GM15510 (cell line): ENCODE data around the gene LTO1.

Experiments
- POLR2A ChIP-seq: IDR thresholded peaks from 3 replicates; pipeline ENCODE4 v1.6.1; 2011; ENCODE audit warnings: borderline replicate concordance; ENCODE audit not compliant: insufficient read length; ENCODE audit errors: extremely low read depth

Gene LTO1

DNA sequence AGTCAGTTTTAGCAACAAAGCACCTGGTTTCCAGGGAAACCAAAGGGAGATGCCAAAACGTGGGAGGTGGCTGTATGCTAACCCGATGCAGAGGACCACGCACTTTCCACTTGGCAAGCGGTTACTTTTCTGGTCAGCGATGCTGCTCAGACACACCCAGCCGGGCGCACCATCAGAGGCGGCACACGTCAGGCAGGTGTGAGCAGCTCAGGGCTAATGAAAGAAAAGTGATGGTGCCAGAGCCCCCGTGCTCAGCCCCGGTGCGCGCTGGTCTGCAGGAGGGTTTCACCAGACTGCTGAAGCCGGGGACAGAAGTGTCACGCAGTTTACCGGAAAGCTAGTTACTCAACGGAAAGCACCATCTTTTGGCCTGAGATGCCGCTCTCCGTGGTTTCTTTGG, 5.7 kb downstream of the LTO1 start:
- no peak for TF ChIP-seq POLR2A

DNA sequence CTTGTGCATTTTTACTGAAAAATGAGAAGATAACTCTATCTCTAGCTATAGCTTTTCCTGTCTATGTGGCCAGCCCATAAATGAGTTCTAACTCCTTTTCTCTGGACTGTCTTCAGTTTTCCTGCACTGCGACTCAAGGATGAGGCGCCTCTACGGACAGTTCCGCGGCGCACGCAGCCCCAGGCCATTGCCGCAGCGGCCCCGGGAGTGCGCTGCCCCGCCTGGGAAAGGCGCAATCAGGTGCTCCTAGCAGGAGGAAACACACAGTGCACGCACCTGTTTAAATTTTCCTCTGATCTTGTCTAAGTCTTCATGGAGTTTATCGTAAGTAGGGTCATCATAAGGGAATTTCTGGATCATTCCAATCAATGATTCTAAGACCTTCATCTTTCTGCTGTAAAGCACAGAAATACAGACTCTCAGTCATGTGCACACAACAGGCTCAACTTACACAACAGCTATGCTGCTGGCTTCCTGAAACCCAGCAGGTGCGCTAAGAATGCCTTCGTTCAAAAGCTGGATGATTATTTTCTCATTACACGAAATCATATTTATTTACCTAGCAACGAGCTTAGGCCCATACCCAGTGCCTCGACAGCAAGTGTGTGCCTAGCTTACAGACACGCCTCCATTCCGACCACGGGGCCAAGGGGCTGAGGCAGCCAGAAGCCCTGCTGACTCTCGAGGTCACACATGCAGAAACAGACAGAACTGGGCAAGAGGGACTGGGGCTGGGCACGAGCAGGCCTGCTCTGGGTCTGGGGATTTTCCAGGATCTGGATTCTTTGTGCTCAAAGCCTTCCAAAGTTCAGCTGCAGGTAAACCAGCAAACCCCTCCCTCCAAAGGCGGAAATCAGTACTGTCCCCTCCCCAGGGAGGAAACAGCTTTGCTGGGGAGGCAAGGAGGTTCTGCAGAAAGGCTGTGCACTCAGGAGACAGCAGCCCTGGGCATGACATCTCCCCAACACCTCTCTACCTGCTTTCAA, 7.2 kb downstream of the LTO1 start:
- no peak for TF ChIP-seq POLR2A

DNA sequence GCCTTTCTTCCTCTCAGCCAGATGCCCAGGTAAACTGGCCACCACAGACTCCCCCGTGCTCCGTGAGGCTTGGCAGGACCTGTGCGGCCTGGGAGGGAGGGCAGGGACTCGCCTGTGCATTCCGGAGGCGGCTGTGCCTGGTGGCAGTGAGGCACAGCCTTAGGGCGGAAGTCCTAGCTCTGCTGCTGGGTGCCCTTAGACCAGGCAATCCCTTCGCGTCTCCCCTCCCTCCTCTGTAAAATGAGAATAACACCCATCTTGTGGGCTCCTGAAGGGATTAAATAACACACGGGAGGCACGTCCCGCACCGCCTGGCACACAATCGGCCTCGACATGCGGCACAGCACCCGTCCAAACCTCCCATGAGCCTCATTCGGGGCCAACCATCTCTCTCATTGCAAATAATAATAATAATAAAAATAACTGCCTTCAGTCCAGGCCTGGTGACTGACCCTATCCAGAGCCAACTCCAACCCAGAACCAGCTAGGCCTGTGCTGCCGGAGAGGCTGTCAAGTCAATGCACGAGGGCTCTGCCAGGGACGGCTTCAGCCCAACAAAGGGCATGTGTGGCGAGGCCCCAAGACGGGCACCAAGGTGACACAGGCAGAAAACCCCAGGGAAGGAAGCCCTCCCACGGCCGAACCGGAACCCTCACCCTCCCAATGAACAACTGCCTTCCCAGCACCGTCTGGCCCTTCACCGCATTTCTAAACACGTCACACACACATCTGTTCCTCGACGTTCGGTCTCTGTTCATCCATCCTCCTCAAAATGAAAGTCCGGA, 8.2 kb downstream of the LTO1 start:
- no peak for TF ChIP-seq POLR2A

DNA sequence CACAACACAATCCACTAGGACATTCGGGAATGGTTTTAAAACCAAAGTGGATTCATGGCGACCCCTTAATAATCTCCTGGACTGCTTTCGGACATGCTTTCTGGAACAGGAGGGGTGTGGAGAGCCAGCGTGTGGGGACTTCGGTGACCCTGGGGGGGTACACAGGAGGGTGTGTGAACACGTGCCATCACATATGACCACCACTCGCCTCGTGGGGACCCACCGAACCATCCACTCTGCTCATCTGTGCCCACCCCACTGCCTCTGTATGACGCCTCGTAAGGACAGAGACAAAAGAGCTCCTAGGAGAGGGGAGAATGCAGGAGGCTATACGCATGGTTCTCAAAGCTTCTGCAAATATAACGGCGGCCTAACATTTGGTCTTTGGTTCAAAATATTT, 8.9 kb downstream of the LTO1 start:
- no peak for TF ChIP-seq POLR2A

- TF ChIP-seq POLR2A, result no peak
Measured at GRCh38 chr11:69665669-69666068, 9.5 kb downstream of the LTO1 start.

DNA sequence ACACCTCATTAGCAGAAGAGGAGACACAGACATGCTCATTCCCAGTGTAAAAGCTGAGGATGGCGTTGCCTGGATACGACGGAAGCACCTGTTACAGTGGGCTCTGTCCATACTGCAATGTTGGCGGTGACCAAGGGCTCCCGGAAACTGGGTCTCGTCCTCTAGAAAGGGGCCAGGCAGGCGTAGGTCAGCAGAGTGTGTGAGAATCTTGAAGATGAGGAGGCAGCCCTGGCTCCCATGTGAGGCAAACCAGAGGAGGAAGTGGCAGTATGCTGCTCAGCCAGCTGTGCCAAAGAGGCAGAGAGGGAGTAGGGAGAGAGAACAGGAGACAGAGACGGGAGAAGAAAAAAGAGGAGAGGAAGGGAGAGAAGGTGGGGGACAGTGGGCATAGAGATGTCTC, 10.3 kb downstream of the LTO1 start:
- no peak for TF ChIP-seq POLR2A

DNA sequence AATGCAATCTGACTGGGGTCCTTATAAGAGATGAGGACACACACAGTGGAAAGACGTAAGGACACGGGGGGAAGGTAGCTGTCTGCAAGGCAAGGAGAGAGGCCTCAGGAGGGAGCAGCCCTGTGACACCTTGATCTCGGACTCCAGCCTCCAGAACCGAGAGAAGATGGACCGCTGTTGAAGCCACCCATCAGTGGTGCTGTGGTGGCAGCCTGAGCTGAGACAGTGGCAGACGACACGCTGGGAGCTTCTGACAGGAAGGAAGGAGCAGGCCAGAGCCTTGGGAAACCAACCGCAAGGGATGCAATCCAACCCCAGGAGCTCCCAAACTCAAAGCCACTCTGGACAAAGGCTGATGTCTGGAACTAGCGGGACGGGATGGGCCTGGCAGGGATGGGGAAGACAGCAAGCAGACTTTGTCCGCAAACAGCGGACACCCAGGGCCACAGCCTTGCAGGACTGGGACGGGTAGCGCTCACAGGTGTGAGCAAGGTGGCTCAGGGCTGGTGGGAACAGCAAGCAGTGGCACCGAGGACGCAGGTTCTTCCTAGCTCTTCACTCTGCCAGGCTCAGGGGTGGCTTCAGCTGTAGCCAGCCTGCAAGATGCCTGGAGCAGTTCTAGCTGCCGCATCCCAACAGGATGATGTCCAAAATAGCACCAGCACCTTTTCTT, 10.9 kb downstream of the LTO1 start:
- no peak for TF ChIP-seq POLR2A

DNA sequence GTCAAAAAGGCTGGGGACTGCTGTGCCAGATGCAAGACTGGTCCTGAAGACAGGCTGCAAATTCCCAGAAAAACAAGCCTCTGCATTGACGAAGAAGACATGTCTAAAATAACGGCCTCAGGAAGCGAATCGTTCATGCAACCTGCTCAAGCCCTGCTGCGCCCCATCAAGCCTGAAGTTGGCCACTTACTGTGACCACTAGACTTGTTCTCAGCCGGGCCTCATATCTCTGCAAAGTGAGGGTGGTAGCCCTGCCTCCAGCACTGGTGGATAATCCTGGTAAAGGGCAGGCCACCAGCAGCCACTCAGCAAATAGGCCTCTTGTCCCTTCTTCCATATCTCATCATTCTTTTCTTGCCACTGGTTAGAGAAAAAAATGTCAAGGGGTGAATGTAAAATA, 11.8 kb downstream of the LTO1 start:
- no peak for TF ChIP-seq POLR2A

DNA sequence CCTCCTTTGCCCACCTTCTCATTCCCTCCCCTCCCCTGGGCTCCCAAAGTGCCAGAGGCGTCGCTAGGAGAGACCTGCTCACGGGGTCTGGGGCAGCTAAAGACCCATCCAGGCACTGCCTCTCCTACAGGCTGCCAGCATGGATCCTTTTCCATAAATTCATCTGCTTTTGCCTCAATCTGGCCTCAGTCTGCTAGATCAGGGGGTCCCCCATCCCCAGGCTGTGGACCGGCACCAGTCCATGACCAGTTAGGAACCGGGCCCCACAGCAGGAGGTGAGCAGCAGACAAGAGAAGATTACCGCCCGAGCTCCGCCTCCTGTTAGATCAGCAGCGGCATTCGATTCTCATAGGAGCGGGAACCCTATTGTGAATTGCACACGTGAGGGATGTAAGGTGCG, 12.3 kb downstream of the LTO1 start:
- TF ChIP-seq POLR2A, result no peak

- no peak for TF ChIP-seq POLR2A
Measured at GRCh38 chr11:69662021-69662698, 13.0 kb downstream of the LTO1 start.

- TF ChIP-seq POLR2A, result no peak
Measured at GRCh38 chr11:69661413-69661715, 13.8 kb downstream of the LTO1 start.

GRCh38 chr11:69660001-69660500, 15.1 kb downstream of the LTO1 start:
- TF ChIP-seq POLR2A, result no peak

- TF ChIP-seq POLR2A, result no peak
Measured at GRCh38 chr11:69659591-69659990, 15.6 kb downstream of the LTO1 start.

DNA sequence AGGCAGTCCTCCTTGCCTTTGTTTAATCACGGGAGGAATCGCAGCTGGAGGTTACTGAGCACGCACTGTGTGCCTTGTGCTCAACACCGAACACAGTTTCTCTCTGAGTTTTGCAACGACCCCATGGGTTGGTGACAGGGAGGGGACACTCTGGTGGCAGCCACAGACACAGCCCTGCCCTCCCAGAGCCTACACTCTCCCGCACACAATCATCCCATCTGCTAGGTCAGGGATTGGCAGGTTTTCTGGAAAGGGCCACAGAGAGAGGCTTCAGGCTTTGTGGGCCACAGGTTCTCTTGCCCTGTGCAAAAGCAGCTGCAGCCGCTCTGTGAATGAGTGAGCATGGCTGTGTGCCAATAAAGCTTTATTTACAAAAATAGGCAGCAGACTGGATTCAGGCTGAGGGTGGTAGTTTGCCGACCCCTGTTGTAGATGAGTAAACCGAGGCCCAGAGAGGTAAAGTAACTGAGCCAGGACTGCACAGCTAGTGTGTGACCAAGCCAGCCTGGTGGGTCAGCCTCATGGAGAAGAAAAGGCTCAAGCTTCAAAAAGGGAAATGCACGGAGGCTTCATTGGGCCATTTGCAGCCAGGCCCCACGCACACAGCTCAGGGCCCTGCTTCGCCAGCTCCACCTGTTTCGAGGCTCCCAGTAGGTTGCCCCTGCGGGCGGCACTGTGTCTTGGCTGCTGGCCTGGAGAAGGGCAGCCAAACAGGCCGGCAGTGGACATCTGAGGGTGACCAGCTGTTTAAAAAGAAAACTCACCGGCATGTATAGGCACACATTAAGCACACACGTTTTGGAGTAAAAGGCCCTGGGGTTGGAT, 16.3 kb downstream of the LTO1 start:
- no peak for TF ChIP-seq POLR2A
